Lower leg skin (tissue), 3 donors: Measurements from ENCODE around the gene CIB4.

Source experiments
- CTCF ChIP-seq, 3 donors: fragments of 450-650 bp; IDR thresholded peaks; one replicate each; pipeline ENCODE4 v1.5.1; 2016; ENCODE audit warnings: antibody characterized with exemption in 3 of 3, mild to moderate bottlenecking in 3 of 3, moderate library complexity in 2 of 3
- POLR2A ChIP-seq, 2 donors: fragments of 450-650 bp; IDR thresholded peaks; one replicate each; pipeline ENCODE4 v1.6.1; 2016 to 2017; ENCODE audit warnings: antibody characterized with exemption in 2 of 2, mild to moderate bottlenecking in 1 of 2, moderate library complexity in 1 of 2

- TF ChIP-seq CTCF (IDR thresholded peaks at IDR 0.05) (no peak), POLR2A (IDR thresholded peaks at IDR 0.05) (no peak)
These were observed 100.9 kb downstream of the CIB4 start for GRCh38 chr2:26540306-26540705.
